Neural progenitor cell (in vitro differentiated cells): Measurements from ENCODE around the gene NCDN.

ENCODE experiments used
- CTCF ChIP-seq: fragments of 200-600 bp; sonication (generic); IDR thresholded peaks from 2 replicates; pipeline ENCODE4 v1.5.1; 2017; ENCODE audit warnings: antibody characterized with exemption, mild to moderate bottlenecking
- EZH2phosphoT487 ChIP-seq: fragments of 200-600 bp; sonication (generic); IDR thresholded peaks from 2 replicates; pipeline ENCODE4 v1.6.1; 2017; ENCODE audit warnings: antibody characterized with exemption

- TF ChIP-seq CTCF = no peak
- no peak for TF ChIP-seq EZH2phosphoT487
Measured at GRCh38 chr1:35535243-35535642, 22.4 kb upstream of the NCDN start.
